PC-3 (cell line): ENCODE measurements around the gene C16orf96.

ENCODE experiments used
- EZH2 ChIP-seq: fragments of 300-600 bp; sonication (generic); IDR thresholded peaks from one replicate; pipeline ENCODE4 v1.6.1; 2017; ENCODE audit warnings: antibody characterized with exemption, mild to moderate bottlenecking, low read length; ENCODE audit not compliant: unreplicated experiment
- EZH2phosphoT487 ChIP-seq: fragments of 300-600 bp; sonication (generic); IDR thresholded peaks from 2 replicates; pipeline ENCODE4 v1.6.1; 2018; ENCODE audit warnings: mild to moderate bottlenecking, antibody characterized with exemption, low read length, borderline replicate concordance
- TF ChIP-seq, protein P1 (sequence below): fragments of 300-600 bp; sonication (generic); conservative IDR thresholded peaks from 2 replicates; pipeline ENCODE4 v1.5.1; 2017; ENCODE audit warnings: antibody characterized with exemption, low read depth, mild to moderate bottlenecking, low read length

DNA sequence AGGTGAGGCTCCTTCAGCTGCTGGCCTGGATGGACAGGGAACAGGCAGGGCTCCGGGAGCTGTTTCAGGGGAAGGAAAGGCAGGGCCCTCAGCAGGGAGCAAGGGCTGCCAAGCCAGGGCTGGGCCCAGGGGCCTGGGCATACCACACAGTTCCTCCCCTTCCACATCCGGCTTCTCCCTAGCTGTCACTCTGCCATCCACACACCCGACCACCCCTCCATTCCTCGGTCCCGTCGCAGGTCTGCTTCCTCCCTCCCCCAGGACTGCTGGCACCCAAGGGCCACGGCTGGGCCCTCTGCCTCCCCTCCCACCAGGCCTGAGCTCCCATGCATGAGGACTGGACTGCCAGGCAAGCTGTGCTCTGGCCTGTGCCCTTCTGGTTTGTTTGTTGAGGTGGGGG, 41.5 kb upstream of the C16orf96 start:
- TF ChIP-seq, protein P1, sequence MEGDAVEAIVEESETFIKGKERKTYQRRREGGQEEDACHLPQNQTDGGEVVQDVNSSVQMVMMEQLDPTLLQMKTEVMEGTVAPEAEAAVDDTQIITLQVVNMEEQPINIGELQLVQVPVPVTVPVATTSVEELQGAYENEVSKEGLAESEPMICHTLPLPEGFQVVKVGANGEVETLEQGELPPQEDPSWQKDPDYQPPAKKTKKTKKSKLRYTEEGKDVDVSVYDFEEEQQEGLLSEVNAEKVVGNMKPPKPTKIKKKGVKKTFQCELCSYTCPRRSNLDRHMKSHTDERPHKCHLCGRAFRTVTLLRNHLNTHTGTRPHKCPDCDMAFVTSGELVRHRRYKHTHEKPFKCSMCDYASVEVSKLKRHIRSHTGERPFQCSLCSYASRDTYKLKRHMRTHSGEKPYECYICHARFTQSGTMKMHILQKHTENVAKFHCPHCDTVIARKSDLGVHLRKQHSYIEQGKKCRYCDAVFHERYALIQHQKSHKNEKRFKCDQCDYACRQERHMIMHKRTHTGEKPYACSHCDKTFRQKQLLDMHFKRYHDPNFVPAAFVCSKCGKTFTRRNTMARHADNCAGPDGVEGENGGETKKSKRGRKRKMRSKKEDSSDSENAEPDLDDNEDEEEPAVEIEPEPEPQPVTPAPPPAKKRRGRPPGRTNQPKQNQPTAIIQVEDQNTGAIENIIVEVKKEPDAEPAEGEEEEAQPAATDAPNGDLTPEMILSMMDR = no peak
- TF ChIP-seq EZH2phosphoT487 (no peak), EZH2 (no peak)
